IMR-90 (cell line): Measurements from ENCODE around the gene CASTOR2. TPM values are rescaled to one million over a fixed set of nuclear protein-coding genes. Genes with fewer than 3 reads are reported as not detected.
A peak's percentile ranks its signal among the peaks of the same experiment; 100 is the strongest.
"Not testable (repeated sequence)": the region's sequence is repeated elsewhere in the genome, so short reads cannot be mapped to it uniquely, and the experiment has no call there.

ENCODE experiments used
- ATAC-seq: fragments of 200-7000 bp; cut with Tn5 transposase; 2 replicates; pipeline ENCODE4 v1.9.1; 2020; ENCODE audit warnings: low read depth, mild to moderate bottlenecking, moderate library complexity
- Bru-seq: library from RNA; stranded (reverse); fragments of 400-500 nt; gene quantifications from one replicate; lab custom pipeline; 2021; lab: Mats Ljungman, UMichigan
- BruChase-seq, 2 experiments: library from RNA; stranded (reverse); fragments of 400-500 nt; gene quantifications; one replicate each; lab custom pipeline; 2021; lab: Mats Ljungman, UMichigan
- BruUV-seq: library from RNA; stranded (reverse); fragments of 400-500 nt; replicated peaks from 2 replicates; lab custom pipeline; 2021; lab: Mats Ljungman, UMichigan
- CTCF ChIA-PET: fragments of 300-600 bp; formaldehyde crosslinking; extraction: SDS; loops from one replicate; lab custom pipeline; 2021; ENCODE audit warnings: antibody characterized with exemption; lab: Yijun Ruan, JAX
- POLR2A ChIA-PET: fragments of 300-600 bp; sonication (Branson Sonifier 250); formaldehyde crosslinking; loops from one replicate; lab custom pipeline; 2022; ENCODE audit warnings: antibody characterized with exemption; ENCODE audit not compliant: unreplicated experiment; lab: Charles Lee
- DNase-seq: peaks from one replicate; pipeline ENCODE4 v3.0.0; 2013
- H2AFZ ChIP-seq: replicated peaks from 2 replicates; pipeline ENCODE3; 2013; ENCODE audit warnings: low read length, mild to moderate bottlenecking; ENCODE audit not compliant: poor library complexity
- H2AK5ac ChIP-seq: 2 replicates; pipeline ENCODE4 v1.6.1; 2013; ENCODE audit warnings: low read depth, low read length, inconsistent platforms
- H2AK9ac ChIP-seq: replicated peaks from 2 replicates; pipeline ENCODE3; 2013; ENCODE audit warnings: mild to moderate bottlenecking, low read depth, low read length, moderate library complexity; ENCODE audit not compliant: poor library complexity
- H2BK120ac ChIP-seq: 2 replicates; pipeline ENCODE4 v1.6.1; 2013; ENCODE audit warnings: low read depth, low read length, inconsistent platforms
- H2BK15ac ChIP-seq: 3 replicates; pipeline ENCODE4 v1.6.1; 2013; ENCODE audit warnings: low read depth, low read length, inconsistent platforms
- H2BK20ac ChIP-seq: 2 replicates; pipeline ENCODE4 v1.6.1; 2013; ENCODE audit warnings: low read depth, mild to moderate bottlenecking, inconsistent platforms, low read length, moderate library complexity
- H2BK5ac ChIP-seq: 2 replicates; pipeline ENCODE4 v1.6.1; 2013; ENCODE audit warnings: mild to moderate bottlenecking, low read depth, low read length, inconsistent platforms; ENCODE audit not compliant: poor library complexity, severe bottlenecking
- H3K14ac ChIP-seq: replicated peaks from 2 replicates; pipeline ENCODE4 v1.6.1; 2013; ENCODE audit warnings: low read depth, low read length, inconsistent platforms
- H3K18ac ChIP-seq: 2 replicates; pipeline ENCODE4 v1.6.1; 2013; ENCODE audit warnings: low read depth, low read length, control low read depth
- H3K23ac ChIP-seq: 2 replicates; pipeline ENCODE4 v1.6.1; 2013; ENCODE audit warnings: low read depth, low read length, inconsistent platforms
- H3K27ac ChIP-seq: 2 replicates; pipeline ENCODE4 v1.5.1; 2013; ENCODE audit warnings: mild to moderate bottlenecking, control low read depth, low read length; ENCODE audit not compliant: insufficient read depth
- H3K27me3 ChIP-seq: 2 replicates; pipeline ENCODE4 v1.6.1; 2013; ENCODE audit warnings: low read length; ENCODE audit not compliant: control insufficient read depth, insufficient read depth
- H3K36me3 ChIP-seq: 2 replicates; pipeline ENCODE4 v1.6.1; 2013; ENCODE audit warnings: low read length, mixed read lengths; ENCODE audit not compliant: control insufficient read depth, insufficient read depth
- H3K4ac ChIP-seq: 2 replicates; pipeline ENCODE4 v1.6.1; 2013; ENCODE audit warnings: low read depth, low read length, inconsistent platforms
- H3K4me1 ChIP-seq: 2 replicates; pipeline ENCODE4 v1.6.1; 2013; ENCODE audit warnings: low read length, mixed read lengths; ENCODE audit not compliant: control insufficient read depth, insufficient read depth
- H3K4me2 ChIP-seq: 2 replicates; pipeline ENCODE4 v1.6.1; 2013; ENCODE audit warnings: low read depth, mild to moderate bottlenecking, control low read depth, low read length, moderate library complexity
- H3K4me3 ChIP-seq: 2 replicates; pipeline ENCODE4 v1.5.1; 2013; ENCODE audit warnings: low read depth, mild to moderate bottlenecking, control low read depth, low read length, moderate library complexity; ENCODE audit not compliant: insufficient read depth
- H3K56ac ChIP-seq: 2 replicates; pipeline ENCODE4 v1.6.1; 2013; ENCODE audit warnings: low read length, inconsistent platforms; ENCODE audit not compliant: insufficient read depth; ENCODE audit errors: extremely low read depth
- H3K79me1 ChIP-seq, 2 experiments: 2 replicates each; pipeline ENCODE4 v1.6.1; 2013; ENCODE audit warnings: low read length in 2 of 2, inconsistent platforms in 1 of 2, low read depth in 1 of 2
- H3K9ac ChIP-seq: 2 replicates; pipeline ENCODE4 v1.6.1; 2013; ENCODE audit warnings: low read depth, low read length, control low read depth
- H3K9me1 ChIP-seq: 2 replicates; pipeline ENCODE4 v1.6.1; 2013; ENCODE audit warnings: low read length, inconsistent platforms; ENCODE audit not compliant: insufficient read depth
- H3K9me3 ChIP-seq: 2 replicates; pipeline ENCODE4 v1.6.1; 2013; ENCODE audit warnings: low read length; ENCODE audit not compliant: control insufficient read depth, insufficient read depth
- H4K20me1 ChIP-seq: 2 replicates; pipeline ENCODE4 v1.6.1; 2013; ENCODE audit warnings: low read length, inconsistent platforms; ENCODE audit not compliant: insufficient read depth
- H4K5ac ChIP-seq: 2 replicates; pipeline ENCODE4 v1.6.1; 2013; ENCODE audit warnings: mild to moderate bottlenecking, low read depth, low read length, control low read depth
- H4K8ac ChIP-seq, 2 experiments: 2 replicates each; pipeline ENCODE4 v1.6.1; 2013; ENCODE audit warnings: low read depth in 2 of 2, low read length in 2 of 2, control low read depth in 1 of 2, inconsistent platforms in 1 of 2
- H4K91ac ChIP-seq: 2 replicates; pipeline ENCODE4 v1.6.1; 2013; ENCODE audit warnings: low read depth, low read length, inconsistent platforms; ENCODE audit not compliant: insufficient read depth
- WGBS, 2 experiments: methylation state at CpG; one replicate each; pipeline versions ENCODE4 v1.1.5 to v1.1.7; 2013; ENCODE audit warnings: missing lambda C conversion rate in 2 of 2; ENCODE audit not compliant: insufficient read length in 1 of 2; ENCODE audit errors: extremely low coverage in 2 of 2; 5-methylcytosine and 5-hydroxymethylcytosine counted together
- dilution Hi-C: fragments of 300-500 bp; cut with HindIII; formaldehyde crosslinking; loops from one replicate; pipeline ENCODE4 v1.14.3; 2018; ENCODE audit warnings: low sequenced_read_pairs; ENCODE audit not compliant: unreplicated experiment
- in situ Hi-C: fragments of 300-500 bp; cut with MboI; formaldehyde crosslinking; loops from 3 replicates; pipeline ENCODE4 v1.14.3; 2019; ENCODE audit warnings: low sequenced_read_pairs, inconsistent platforms, mixed read lengths
- intact Hi-C: fragments of 100-400 bp; cut with micrococcal nuclease; formaldehyde crosslinking; loops from 2 replicates; pipeline ENCODE4 v1.10.0; 2022
- long read RNA-seq: library from polyadenylated mRNA; unstranded; transcript quantifications from one replicate; pipeline ENCODE4 v2.0.0, GENCODE V29; 2021; ENCODE audit not compliant: unreplicated experiment
- polyA plus RNA-seq, 3 experiments: library from polyadenylated mRNA; depleted of rRNA; stranded (reverse); fragments of >200 nt; gene quantifications; 2 replicates each; pipeline ENCODE4 v1.2.3, GENCODE V29; 2012; ENCODE audit warnings: low replicate concordance in 1 of 3
- total RNA-seq: library from RNA; depleted of rRNA; stranded (reverse); fragments of >200 nt; gene quantifications from 2 replicates; pipeline ENCODE4 v1.2.3, GENCODE V29; 2012; rRNA removed

Gene CASTOR2
- total RNA-seq = 5.2 and 6.1 TPM in 2 replicates
- 8.0 and 10.1 TPM in 2 replicates for polyA plus RNA-seq (2012; rRNA removed)
- polyA plus RNA-seq (2012; cell fraction: cytosol; rRNA removed) = 0.96 and 8.5 TPM in 2 replicates
- polyA plus RNA-seq (2012; cell fraction: nucleus; rRNA removed; ENCODE audit: low replicate concordance) = 4.6 and 7.4 TPM in 2 replicates
- percentile 56 among the genes with signal in this experiment for Bru-seq, nascent RNA
- percentile 90 among the genes with signal in this experiment for BruChase-seq, experiment 1, labeled RNA remaining after a 6-hour chase
- BruChase-seq, experiment 2, labeled RNA remaining after a 2-hour chase = percentile 71 among the genes with signal in this experiment
- long read RNA-seq, partial matches to known transcripts = 1 of 3 reads
- long read RNA-seq, other reads (novel, unspliced or antisense) = 1 of 3 reads

GRCh38 chr7:74964511-74965119, at the start of gene CASTOR2:
TSS of gene CASTOR2 (plus strand) at chr7:74964705. CDS start at chr7:74964986, 281 bp downstream.
- H2BK15ac ChIP-seq, H3K27me3 ChIP-seq, intact Hi-C loops, DNase-seq, H3K23ac ChIP-seq, H2AFZ ChIP-seq, H2BK120ac ChIP-seq, H3K56ac ChIP-seq, H2AK9ac ChIP-seq, H3K4me1 ChIP-seq, H2AK5ac ChIP-seq, BruUV-seq, CTCF ChIA-PET, H3K14ac ChIP-seq, H4K20me1 ChIP-seq, H3K9me1 ChIP-seq, H3K79me1 ChIP-seq, H3K4me2 ChIP-seq, H4K5ac ChIP-seq, POLR2A ChIA-PET, H3K27ac ChIP-seq, H3K9ac ChIP-seq, H2BK5ac ChIP-seq, H3K4ac ChIP-seq, dilution Hi-C loops, H3K36me3 ChIP-seq, H3K18ac ChIP-seq, H2BK20ac ChIP-seq, H3K9me3 ChIP-seq, H4K8ac ChIP-seq, H4K91ac ChIP-seq, in situ Hi-C loops: not testable (repeated sequence)
- ATAC-seq = peak; percentile 82
- WGBS, 2 experiments = no CpG with 5 or more reads among the region's 84 CpGs
- 0 out of 2 replicates have a peak within 1 kb of the TSS, but pooled peaks have one; percentile 7 for H3K4me3 ChIP-seq

GRCh38 chr7:74922321-74922890, 42.1 kb upstream of the CASTOR2 start:
- H2AFZ ChIP-seq, H3K27ac ChIP-seq, H3K9me3 ChIP-seq, CTCF ChIA-PET, H3K56ac ChIP-seq, dilution Hi-C loops, H3K9me1 ChIP-seq, H2BK120ac ChIP-seq, H3K23ac ChIP-seq, H2BK5ac ChIP-seq, intact Hi-C loops, DNase-seq, H2BK15ac ChIP-seq, H2BK20ac ChIP-seq, H3K4me3 ChIP-seq, H3K27me3 ChIP-seq, H4K5ac ChIP-seq, H3K4me1 ChIP-seq, POLR2A ChIA-PET, H4K91ac ChIP-seq, ATAC-seq, H3K36me3 ChIP-seq, H4K8ac ChIP-seq, H2AK9ac ChIP-seq, H3K79me1 ChIP-seq, BruUV-seq, H3K14ac ChIP-seq, H3K9ac ChIP-seq, H2AK5ac ChIP-seq, H4K20me1 ChIP-seq, H3K18ac ChIP-seq, H3K4ac ChIP-seq, H3K4me2 ChIP-seq: not testable (repeated sequence)
- 83% methylated on average over 1 of the region's 10 CpGs; no CpG with 5 or more reads in 1 of the 2 experiments for WGBS, 2 experiments
- in situ Hi-C loops = loop anchor here (25.0 kb wide), 1 partner anchor 90 kb away; no protein-coding TSS in a partner anchor
